ENCODE data around the gene HS3ST1. TPM values are rescaled to one million over a fixed set of nuclear protein-coding genes. Genes with fewer than 3 reads are reported as not detected.

HS3ST1 gene
- total RNA-seq, 1 donor = under 0.01 TPM

- Histone ChIP-seq H3K4me2 (ENCODE audit: insufficient read depth, low read length) (no peak overlapping the region), H3K79me2 (ENCODE audit: insufficient read depth, low read length) (no peaks in the 10 kb centered on the region)
- DNase-seq (ENCODE audit: insufficient read length, low spot score, missing footprints) = no peak
Observed at GRCh38 chr4:11366859-11367258, 61.8 kb downstream of the HS3ST1 start.

DNA sequence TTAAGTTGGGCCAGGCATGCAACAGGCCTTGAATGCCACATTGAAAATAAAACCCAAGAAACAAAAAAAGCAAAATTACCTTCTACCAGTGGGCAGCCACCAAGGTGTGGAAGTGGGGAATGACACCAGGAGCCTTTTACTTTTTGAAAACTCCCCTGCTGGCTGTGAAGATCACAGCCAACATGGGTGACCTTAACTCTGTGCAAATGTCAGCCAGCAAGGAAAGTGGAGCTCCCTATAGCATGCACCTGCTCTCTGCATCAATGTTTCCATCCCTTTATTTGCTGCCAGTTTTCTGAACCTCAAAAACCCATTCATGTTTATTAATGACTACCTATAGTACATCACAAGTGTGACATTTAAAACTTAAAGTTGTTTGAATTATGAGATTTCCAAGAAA, 63.7 kb downstream of the HS3ST1 start:
- Histone ChIP-seq H3K36me3 (ENCODE audit: insufficient read depth, low read length) (no peaks in the 10 kb centered on the region), H3K4me1 (ENCODE audit: insufficient read depth, low read length) (no peaks in the 10 kb centered on the region), H3K27ac (ENCODE audit: low read depth, low read length) (no peak overlapping the region), H3K4me2 (ENCODE audit: insufficient read depth, low read length) (no peak overlapping the region), H3K9me3 (ENCODE audit: low read depth, low read length) (no peaks in the 10 kb centered on the region), H2AFZ (ENCODE audit: low read length) (no peak overlapping the region), H4K20me1 (ENCODE audit: insufficient read depth, low read length) (no peaks in the 10 kb centered on the region), H3K79me2 (ENCODE audit: insufficient read depth, low read length) (no peaks in the 10 kb centered on the region), H3K27me3 (ENCODE audit: insufficient read depth, low read length) (no peaks in the 10 kb centered on the region), H3K4me3 (ENCODE audit: insufficient read depth, low read length) (no peak overlapping the region)
- no peak for TF ChIP-seq CTCF (IDR thresholded peaks at IDR 0.05; ENCODE audit: extremely low read depth, low read depth, low read length)
- DNase-seq (ENCODE audit: insufficient read length, low spot score, missing footprints) = no peak

More at GRCh38 chr4:11366859-11367258, 61.8 kb downstream of the HS3ST1 start:
- Histone ChIP-seq H3K36me3 (ENCODE audit: insufficient read depth, low read length) (no peaks in the 10 kb centered on the region), H2AFZ (ENCODE audit: low read length) (no peak overlapping the region), H3K27me3 (ENCODE audit: insufficient read depth, low read length) (no peaks in the 10 kb centered on the region), H4K20me1 (ENCODE audit: insufficient read depth, low read length) (no peaks in the 10 kb centered on the region), H3K4me3 (ENCODE audit: insufficient read depth, low read length) (no peak overlapping the region), H3K9me3 (ENCODE audit: low read depth, low read length) (no peaks in the 10 kb centered on the region), H3K27ac (ENCODE audit: low read depth, low read length) (no peak overlapping the region), H3K4me1 (ENCODE audit: insufficient read depth, low read length) (no peaks in the 10 kb centered on the region)
- TF ChIP-seq CTCF (IDR thresholded peaks at IDR 0.05; ENCODE audit: extremely low read depth, low read depth, low read length) = no peak

DNA sequence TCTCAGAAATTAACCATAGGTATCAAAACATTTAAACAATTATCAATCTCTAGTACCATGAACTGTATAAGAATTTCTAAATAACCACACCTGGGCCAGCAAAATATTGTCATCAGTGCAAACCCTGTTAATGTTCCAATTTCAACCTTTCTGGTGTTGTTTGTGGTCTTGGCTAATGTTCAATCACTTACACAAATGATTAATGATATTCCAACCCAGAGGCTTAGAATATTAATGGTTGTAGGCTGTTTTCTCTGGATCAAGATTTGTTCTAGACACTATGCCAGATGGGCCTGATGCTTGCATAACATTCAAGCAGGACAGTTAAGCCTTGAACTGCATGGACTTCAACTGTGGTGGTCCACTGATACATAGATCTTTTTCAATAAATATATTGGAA, 69.1 kb downstream of the HS3ST1 start:
- Histone ChIP-seq H3K79me2 (ENCODE audit: insufficient read depth, low read length) (no peaks in the 10 kb centered on the region), H3K27me3 (ENCODE audit: insufficient read depth, low read length) (no peaks in the 10 kb centered on the region), H4K20me1 (ENCODE audit: insufficient read depth, low read length) (no peaks in the 10 kb centered on the region), H2AFZ (ENCODE audit: low read length) (no peak overlapping the region), H3K4me1 (ENCODE audit: insufficient read depth, low read length) (no peaks in the 10 kb centered on the region), H3K4me2 (ENCODE audit: insufficient read depth, low read length) (no peak overlapping the region), H3K4me3 (ENCODE audit: insufficient read depth, low read length) (no peak overlapping the region), H3K36me3 (ENCODE audit: insufficient read depth, low read length) (no peaks in the 10 kb centered on the region), H3K27ac (ENCODE audit: low read depth, low read length) (no peak overlapping the region), H3K9me3 (ENCODE audit: low read depth, low read length) (no peaks in the 10 kb centered on the region)
- DNase-seq (ENCODE audit: insufficient read length, low spot score, missing footprints) = no peak
- no peak for TF ChIP-seq CTCF (IDR thresholded peaks at IDR 0.05; ENCODE audit: extremely low read depth, low read depth, low read length)

- Histone ChIP-seq H4K20me1 (ENCODE audit: insufficient read depth, low read length) (no peaks in the 10 kb centered on the region), H3K27ac (ENCODE audit: low read depth, low read length) (no peak overlapping the region), H3K9me3 (ENCODE audit: low read depth, low read length) (no peaks in the 10 kb centered on the region), H3K4me2 (ENCODE audit: insufficient read depth, low read length) (no peak overlapping the region), H2AFZ (ENCODE audit: low read length) (no peak overlapping the region), H3K79me2 (ENCODE audit: insufficient read depth, low read length) (no peaks in the 10 kb centered on the region), H3K4me3 (ENCODE audit: insufficient read depth, low read length) (no peak overlapping the region), H3K27me3 (ENCODE audit: insufficient read depth, low read length) (no peaks in the 10 kb centered on the region), H3K4me1 (ENCODE audit: insufficient read depth, low read length) (no peaks in the 10 kb centered on the region), H3K36me3 (ENCODE audit: insufficient read depth, low read length) (no peaks in the 10 kb centered on the region)
- TF ChIP-seq CTCF (IDR thresholded peaks at IDR 0.05; ENCODE audit: extremely low read depth, low read depth, low read length) = no peak
- no peak for DNase-seq (ENCODE audit: insufficient read length, low spot score, missing footprints)
Observed at GRCh38 chr4:11355226-11355625, 73.5 kb downstream of the HS3ST1 start.

Data from osteoblast (primary cell).